WTC11 (cell line): ENCODE data around the gene ADM5. TPM values are rescaled to one million over a fixed set of nuclear protein-coding genes. Genes with fewer than 3 reads are reported as not detected.
A peak's percentile ranks its signal among the peaks of the same experiment; 100 is the strongest.

Experiments used
- ATAC-seq: fragments of 200-7000 bp; cut with Tn5 transposase; 2 replicates; pipeline ENCODE4 v1.10.0; 2021; ENCODE audit warnings: mild to moderate bottlenecking, moderate library complexity
- CTCF ChIA-PET: fragments of 300-600 bp; sonication (Branson Sonifier 250); formaldehyde crosslinking; loops from one replicate; lab custom pipeline; 2021; ENCODE audit warnings: antibody characterized with exemption; lab: Charles Lee
- POLR2A ChIA-PET: fragments of 350-600 bp; sonication (Branson Sonifier 250); formaldehyde crosslinking; loops from one replicate; lab custom pipeline; 2021; ENCODE audit warnings: antibody characterized with exemption; lab: Charles Lee
- DNase-seq: peaks from one replicate; pipeline ENCODE4 v3.0.0; 2021; ENCODE audit warnings: low spot score
- H3K27ac Mint-ChIP-seq: 2 replicates; pipeline ENCODE4 v1.8.0; 2021; ENCODE audit warnings: mixed read lengths
- H3K27me3 Mint-ChIP-seq: 2 replicates; pipeline ENCODE4 v1.8.0; 2021; ENCODE audit warnings: low read depth, mild to moderate bottlenecking, moderate library complexity, mixed read lengths
- H3K36me3 Mint-ChIP-seq: 2 replicates; pipeline ENCODE4 v1.8.0; 2021; ENCODE audit warnings: mixed read lengths
- H3K4me1 Mint-ChIP-seq: 2 replicates; pipeline ENCODE4 v1.8.0; 2022; ENCODE audit warnings: mixed read lengths
- H3K4me3 Mint-ChIP-seq: 2 replicates; pipeline ENCODE4 v1.8.0; 2021; ENCODE audit warnings: mild to moderate bottlenecking, moderate library complexity, mixed read lengths
- H3K9me3 Mint-ChIP-seq: 2 replicates; pipeline ENCODE4 v1.8.0; 2021; ENCODE audit warnings: mixed read lengths
- ATF1 ChIP-seq: sonication (generic); formaldehyde crosslinking; IDR thresholded peaks from 2 replicates; pipeline ENCODE4 v1.8.1; 2023; ENCODE audit warnings: mild to moderate bottlenecking, moderate library complexity, missing genetic modification reagents
- CREB1 ChIP-seq: sonication (generic); formaldehyde crosslinking; IDR thresholded peaks from 2 replicates; pipeline ENCODE4 v1.8.0; 2023; ENCODE audit warnings: mild to moderate bottlenecking, missing genetic modification reagents
- EMX1 ChIP-seq: fragments of 250-450 bp; sonication (Bioruptor Pico); IDR thresholded peaks from 2 replicates; pipeline ENCODE4 v1.8.0; 2021; ENCODE audit warnings: mild to moderate bottlenecking
- ETV6 ChIP-seq: sonication (generic); formaldehyde crosslinking; IDR thresholded peaks from 2 replicates; pipeline ENCODE4 v1.8.1; 2022; ENCODE audit warnings: mild to moderate bottlenecking, missing genetic modification reagents
- FOXP1 ChIP-seq: sonication (generic); formaldehyde crosslinking; IDR thresholded peaks from 2 replicates; pipeline ENCODE4 v1.8.0; 2022; ENCODE audit warnings: missing genetic modification reagents, mild to moderate bottlenecking, moderate library complexity, borderline replicate concordance
- JUN ChIP-seq: sonication (generic); formaldehyde crosslinking; IDR thresholded peaks from 2 replicates; pipeline ENCODE4 v1.8.0; 2023; ENCODE audit warnings: mild to moderate bottlenecking, missing genetic modification reagents
- KAT7 ChIP-seq: sonication (generic); formaldehyde crosslinking; IDR thresholded peaks from 2 replicates; pipeline ENCODE4 v1.8.1; 2023; ENCODE audit warnings: missing genetic modification reagents, mild to moderate bottlenecking, borderline replicate concordance
- RORB ChIP-seq: fragments of 250-450 bp; sonication (Bioruptor Pico); IDR thresholded peaks from 2 replicates; pipeline ENCODE4 v1.9.0; 2021; ENCODE audit warnings: mild to moderate bottlenecking
- SP1 ChIP-seq: sonication (generic); formaldehyde crosslinking; conservative IDR thresholded peaks from 2 replicates; pipeline ENCODE4 v1.8.1; 2022; ENCODE audit warnings: missing genetic modification reagents
- TP53 ChIP-seq: sonication (generic); formaldehyde crosslinking; IDR thresholded peaks from 2 replicates; pipeline ENCODE4 v1.8.1; 2023; ENCODE audit warnings: mild to moderate bottlenecking, missing genetic modification reagents
- ZBTB21 ChIP-seq: sonication (generic); formaldehyde crosslinking; IDR thresholded peaks from 2 replicates; pipeline ENCODE4 v1.8.1; 2023; ENCODE audit warnings: mild to moderate bottlenecking, missing genetic modification reagents, borderline replicate concordance
- ZNF263 ChIP-seq: sonication (generic); formaldehyde crosslinking; IDR thresholded peaks from 2 replicates; pipeline ENCODE4 v1.8.1; 2022; ENCODE audit warnings: low read depth, mild to moderate bottlenecking, moderate library complexity, missing genetic modification reagents
- ZNF396 ChIP-seq: fragments of 250-450 bp; sonication (Bioruptor Pico); IDR thresholded peaks from 2 replicates; pipeline ENCODE4 v1.8.0; 2021; ENCODE audit warnings: mild to moderate bottlenecking, moderate library complexity, borderline replicate concordance
- ZNF423 ChIP-seq: fragments of 250-450 bp; sonication (Bioruptor Pico); IDR thresholded peaks from 2 replicates; pipeline ENCODE4 v2.1.2; 2022; ENCODE audit warnings: mild to moderate bottlenecking, moderate library complexity
- ZNF425 ChIP-seq: fragments of 250-450 bp; sonication (Bioruptor Pico); conservative IDR thresholded peaks from 2 replicates; pipeline ENCODE4 v1.9.0; 2021; ENCODE audit warnings: mild to moderate bottlenecking
- total RNA-seq: library from RNA; stranded (reverse); gene quantifications from 3 replicates; pipeline ENCODE4 v1.2.3, GENCODE V29; 2021
- TF ChIP-seq, protein P1 (sequence below): sonication (generic); formaldehyde crosslinking; IDR thresholded peaks from 2 replicates; pipeline ENCODE4 v1.8.1; 2022; ENCODE audit warnings: low read depth, mild to moderate bottlenecking, moderate library complexity, missing genetic modification reagents, borderline replicate concordance
- TF ChIP-seq, protein P2 (sequence below): sonication (generic); formaldehyde crosslinking; IDR thresholded peaks from 2 replicates; pipeline ENCODE4 v1.8.1; 2023; ENCODE audit warnings: mild to moderate bottlenecking, missing genetic modification reagents, moderate library complexity
- TF ChIP-seq, protein P3 (sequence below): fragments of 200-600 bp; IDR thresholded peaks from 2 replicates; pipeline ENCODE4 v1.8.0; 2022; ENCODE audit warnings: antibody characterized with exemption
- TF ChIP-seq, protein P4 (sequence below): sonication (generic); formaldehyde crosslinking; IDR thresholded peaks from 2 replicates; pipeline ENCODE4 v1.8.0; 2023; ENCODE audit warnings: missing genetic modification reagents
- TF ChIP-seq, protein P5 (sequence below): sonication (generic); formaldehyde crosslinking; IDR thresholded peaks from 2 replicates; pipeline ENCODE4 v1.8.1; 2023; ENCODE audit warnings: mild to moderate bottlenecking, missing genetic modification reagents
- TF ChIP-seq, protein P6 (sequence below): sonication (generic); formaldehyde crosslinking; IDR thresholded peaks from 2 replicates; pipeline ENCODE4 v1.8.1; 2023; ENCODE audit warnings: mild to moderate bottlenecking, missing genetic modification reagents, moderate library complexity

ADM5 gene
- total RNA-seq, 1 experiment from 2014 or later: 6.7 TPM

DNA sequence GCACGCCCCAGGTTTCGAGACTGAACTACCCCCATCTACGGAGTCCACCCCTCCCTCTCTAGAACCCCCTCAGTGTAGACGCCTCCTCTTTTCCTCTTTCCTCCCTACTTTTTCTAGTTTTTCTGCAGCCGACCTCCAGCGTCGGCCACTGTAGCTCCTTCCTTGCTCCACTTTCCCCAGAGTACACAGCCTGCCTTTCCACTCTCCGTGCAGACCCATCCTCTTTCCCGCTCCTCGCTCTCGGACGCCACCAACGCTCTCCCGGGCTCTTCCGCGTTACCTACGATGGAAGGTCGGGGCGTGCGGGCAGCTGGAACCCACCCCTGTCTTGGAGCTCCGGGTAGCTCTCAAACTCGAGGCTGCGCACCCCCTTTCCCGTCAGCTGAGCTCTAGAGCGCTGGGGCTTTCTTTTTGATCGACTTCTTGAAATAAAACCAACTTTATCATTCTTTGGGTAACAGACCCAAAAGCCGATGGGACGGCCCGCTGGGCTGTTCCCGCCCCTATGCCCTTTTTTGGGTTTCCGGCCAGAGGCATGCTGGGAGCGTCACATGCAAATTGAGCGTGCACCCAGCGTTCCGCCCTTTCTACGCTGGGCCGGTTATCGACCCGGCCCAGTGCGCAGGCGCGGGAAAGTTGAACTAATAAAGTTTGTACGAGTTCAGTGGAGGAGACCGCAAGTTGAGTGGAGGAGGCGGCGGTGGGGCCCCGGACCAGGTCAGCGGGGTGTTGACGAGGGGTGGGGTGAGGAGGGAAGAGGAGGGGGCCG, 23.9 kb upstream of the ADM5 start, which contains the start of the genes BCL2L12 and IRF3 (continued):
- TF ChIP-seq FOXP1 (CRISPR knock-in tag) (no peak), ETV6 (CRISPR knock-in tag) (no peak), JUN (CRISPR knock-in tag) (no peak), SP1 (CRISPR knock-in tag) (peak; percentile 71), ZNF263 (no peak), ZNF396 (CRISPR knock-in tag) (no peak), ATF1 (CRISPR knock-in tag) (no peak)
- TF ChIP-seq, protein P1, sequence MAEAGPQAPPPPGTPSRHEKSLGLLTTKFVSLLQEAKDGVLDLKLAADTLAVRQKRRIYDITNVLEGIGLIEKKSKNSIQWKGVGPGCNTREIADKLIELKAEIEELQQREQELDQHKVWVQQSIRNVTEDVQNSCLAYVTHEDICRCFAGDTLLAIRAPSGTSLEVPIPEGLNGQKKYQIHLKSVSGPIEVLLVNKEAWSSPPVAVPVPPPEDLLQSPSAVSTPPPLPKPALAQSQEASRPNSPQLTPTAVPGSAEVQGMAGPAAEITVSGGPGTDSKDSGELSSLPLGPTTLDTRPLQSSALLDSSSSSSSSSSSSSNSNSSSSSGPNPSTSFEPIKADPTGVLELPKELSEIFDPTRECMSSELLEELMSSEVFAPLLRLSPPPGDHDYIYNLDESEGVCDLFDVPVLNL: no peak
- TF ChIP-seq, protein P2, sequence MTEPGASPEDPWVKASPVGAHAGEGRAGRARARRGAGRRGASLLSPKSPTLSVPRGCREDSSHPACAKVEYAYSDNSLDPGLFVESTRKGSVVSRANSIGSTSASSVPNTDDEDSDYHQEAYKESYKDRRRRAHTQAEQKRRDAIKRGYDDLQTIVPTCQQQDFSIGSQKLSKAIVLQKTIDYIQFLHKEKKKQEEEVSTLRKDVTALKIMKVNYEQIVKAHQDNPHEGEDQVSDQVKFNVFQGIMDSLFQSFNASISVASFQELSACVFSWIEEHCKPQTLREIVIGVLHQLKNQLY (CRISPR knock-in tag): no peak

DNA sequence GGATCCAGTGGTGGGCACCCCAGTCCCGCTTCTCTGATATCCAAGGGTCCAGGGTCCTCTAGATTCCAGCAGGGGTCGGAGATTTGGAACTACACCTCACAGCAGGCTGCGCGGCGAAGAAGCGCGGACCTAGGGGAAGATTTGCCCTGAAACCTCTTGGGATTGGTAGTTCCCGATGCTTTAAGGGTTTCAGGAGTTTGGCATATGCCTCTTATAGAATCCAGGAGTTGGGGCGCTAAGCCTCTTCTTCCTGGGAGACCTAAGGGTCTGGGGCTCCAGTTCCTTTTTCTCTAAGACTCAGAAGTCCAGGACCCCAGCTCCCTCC, 23.3 kb upstream of the ADM5 start:
- Mint-ChIP-seq H3K27me3 (no peaks in the 10 kb centered on the region; the same call in 1 of the 2 replicates), H3K4me1 (peaks cover 12% of the 10 kb centered on the region), H3K27ac (no peak overlapping the region; the same call in 1 of the 2 replicates), H3K9me3 (no peaks in the 10 kb centered on the region), H3K36me3 (peaks cover 38% of the 10 kb centered on the region), H3K4me3 (peak overlapping the region; percentile 98)
- ATAC-seq (peak; percentile 15), DNase-seq (peak; percentile 60)
- CTCF ChIA-PET: interaction anchor here (0.6 to 3.6 kb wide), 4 partner anchors 9 to 201 kb away, joined by 3 to 35 read pairs (median 10); partner anchors contain the start of genes PNKP, PRMT1 and SCAF1
- POLR2A ChIA-PET: interaction anchor here (2.7 kb wide), 1 partner anchor 10 kb away, joined by 29 read pairs; the partner anchor contains the start of gene PRMT1
- TF ChIP-seq, protein P1: no peak
- no peak for TF ChIP-seq KAT7 (CRISPR knock-in tag)
- TF ChIP-seq, protein P3, sequence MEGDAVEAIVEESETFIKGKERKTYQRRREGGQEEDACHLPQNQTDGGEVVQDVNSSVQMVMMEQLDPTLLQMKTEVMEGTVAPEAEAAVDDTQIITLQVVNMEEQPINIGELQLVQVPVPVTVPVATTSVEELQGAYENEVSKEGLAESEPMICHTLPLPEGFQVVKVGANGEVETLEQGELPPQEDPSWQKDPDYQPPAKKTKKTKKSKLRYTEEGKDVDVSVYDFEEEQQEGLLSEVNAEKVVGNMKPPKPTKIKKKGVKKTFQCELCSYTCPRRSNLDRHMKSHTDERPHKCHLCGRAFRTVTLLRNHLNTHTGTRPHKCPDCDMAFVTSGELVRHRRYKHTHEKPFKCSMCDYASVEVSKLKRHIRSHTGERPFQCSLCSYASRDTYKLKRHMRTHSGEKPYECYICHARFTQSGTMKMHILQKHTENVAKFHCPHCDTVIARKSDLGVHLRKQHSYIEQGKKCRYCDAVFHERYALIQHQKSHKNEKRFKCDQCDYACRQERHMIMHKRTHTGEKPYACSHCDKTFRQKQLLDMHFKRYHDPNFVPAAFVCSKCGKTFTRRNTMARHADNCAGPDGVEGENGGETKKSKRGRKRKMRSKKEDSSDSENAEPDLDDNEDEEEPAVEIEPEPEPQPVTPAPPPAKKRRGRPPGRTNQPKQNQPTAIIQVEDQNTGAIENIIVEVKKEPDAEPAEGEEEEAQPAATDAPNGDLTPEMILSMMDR: no peak
- TF ChIP-seq ZNF425: no peak
- TF ChIP-seq RORB: no peak
- TF ChIP-seq ZNF263: no peak
- TF ChIP-seq ZBTB21 (CRISPR knock-in tag): no peak
- TF ChIP-seq ZNF423 (CRISPR knock-in tag): no peak
- TF ChIP-seq, protein P4, sequence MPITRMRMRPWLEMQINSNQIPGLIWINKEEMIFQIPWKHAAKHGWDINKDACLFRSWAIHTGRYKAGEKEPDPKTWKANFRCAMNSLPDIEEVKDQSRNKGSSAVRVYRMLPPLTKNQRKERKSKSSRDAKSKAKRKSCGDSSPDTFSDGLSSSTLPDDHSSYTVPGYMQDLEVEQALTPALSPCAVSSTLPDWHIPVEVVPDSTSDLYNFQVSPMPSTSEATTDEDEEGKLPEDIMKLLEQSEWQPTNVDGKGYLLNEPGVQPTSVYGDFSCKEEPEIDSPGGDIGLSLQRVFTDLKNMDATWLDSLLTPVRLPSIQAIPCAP (CRISPR knock-in tag): no peak
- no peak for TF ChIP-seq EMX1 (CRISPR knock-in tag)
- TF ChIP-seq, protein P5, sequence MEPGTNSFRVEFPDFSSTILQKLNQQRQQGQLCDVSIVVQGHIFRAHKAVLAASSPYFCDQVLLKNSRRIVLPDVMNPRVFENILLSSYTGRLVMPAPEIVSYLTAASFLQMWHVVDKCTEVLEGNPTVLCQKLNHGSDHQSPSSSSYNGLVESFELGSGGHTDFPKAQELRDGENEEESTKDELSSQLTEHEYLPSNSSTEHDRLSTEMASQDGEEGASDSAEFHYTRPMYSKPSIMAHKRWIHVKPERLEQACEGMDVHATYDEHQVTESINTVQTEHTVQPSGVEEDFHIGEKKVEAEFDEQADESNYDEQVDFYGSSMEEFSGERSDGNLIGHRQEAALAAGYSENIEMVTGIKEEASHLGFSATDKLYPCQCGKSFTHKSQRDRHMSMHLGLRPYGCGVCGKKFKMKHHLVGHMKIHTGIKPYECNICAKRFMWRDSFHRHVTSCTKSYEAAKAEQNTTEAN (CRISPR knock-in tag): no peak
- no peak for TF ChIP-seq TP53 (CRISPR knock-in tag)
- TF ChIP-seq CREB1 (CRISPR knock-in tag): no peak
- TF ChIP-seq, protein P6, sequence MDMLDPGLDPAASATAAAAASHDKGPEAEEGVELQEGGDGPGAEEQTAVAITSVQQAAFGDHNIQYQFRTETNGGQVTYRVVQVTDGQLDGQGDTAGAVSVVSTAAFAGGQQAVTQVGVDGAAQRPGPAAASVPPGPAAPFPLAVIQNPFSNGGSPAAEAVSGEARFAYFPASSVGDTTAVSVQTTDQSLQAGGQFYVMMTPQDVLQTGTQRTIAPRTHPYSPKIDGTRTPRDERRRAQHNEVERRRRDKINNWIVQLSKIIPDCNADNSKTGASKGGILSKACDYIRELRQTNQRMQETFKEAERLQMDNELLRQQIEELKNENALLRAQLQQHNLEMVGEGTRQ (CRISPR knock-in tag): no peak
